ENCODE data around the gene STAB1.

STAB1 gene

GRCh38 chr3:52517796-52518722, 22.9 kb downstream of the STAB1 start:
- Histone ChIP-seq H3K4me1 (peaks cover 0 to 6% (median 2%) of the 10 kb centered on the region in 4 donors), H3K27me3 (no peaks in the 10 kb centered on the region), H3K36me3 (peaks cover 0 to under 1% (median 0%) of the 10 kb centered on the region in 3 donors), H3K27ac (no peak overlapping the region), H3K9me3 (no peaks in the 10 kb centered on the region), H3K4me3 (peak overlapping the region; percentile 8 to 41)
- intact Hi-C loops (cut with DNase I; ENCODE audit: low total_unique reads) = no loop called here
- no peak for DNase-seq
- TF ChIP-seq CTCF (IDR thresholded peaks at IDR 0.05) = no peak

- Histone ChIP-seq H3K4me3 (peak overlapping the region; percentile 8 to 41), H3K27ac (no peak overlapping the region), H3K27me3 (no peaks in the 10 kb centered on the region), H3K9me3 (no peaks in the 10 kb centered on the region), H3K4me1 (peaks cover 0 to 6% (median 2%) of the 10 kb centered on the region in 4 donors), H3K36me3 (peaks cover 0 to 8% (median 6%) of the 10 kb centered on the region in 3 donors)
- no peak for TF ChIP-seq CTCF (IDR thresholded peaks at IDR 0.05)
- DNase-seq = no peak
- intact Hi-C loops (cut with DNase I; ENCODE audit: low total_unique reads) = no loop called here
These were observed 23.7 kb downstream of the STAB1 start for GRCh38 chr3:52518723-52519444.

GRCh38 chr3:52519445-52520140, 24.5 kb downstream of the STAB1 start:
- Histone ChIP-seq H3K36me3 (peaks cover 0 to 14% (median 11%) of the 10 kb centered on the region in 3 donors), H3K27ac (no peak overlapping the region), H3K27me3 (no peaks in the 10 kb centered on the region), H3K9me3 (no peaks in the 10 kb centered on the region), H3K4me3 (no peak overlapping the region), H3K4me1 (peaks cover 0 to 13% (median 5%) of the 10 kb centered on the region in 4 donors)
- intact Hi-C loops (cut with DNase I; ENCODE audit: low total_unique reads) = no loop called here
- no peak for TF ChIP-seq CTCF (IDR thresholded peaks at IDR 0.05)
- DNase-seq = no peak

GRCh38 chr3:52520141-52520667, 25.1 kb downstream of the STAB1 start:
- TF ChIP-seq CTCF (IDR thresholded peaks at IDR 0.05) = no peak
- H3K9me3 ChIP-seq = no peaks in the 10 kb centered on the region
- no peak for DNase-seq
- intact Hi-C loops (cut with DNase I; ENCODE audit: low total_unique reads) = no loop called here
- peaks cover 0 to 19% (median 12%) of the 10 kb centered on the region in 4 donors for H3K4me1 ChIP-seq
- H3K4me3 ChIP-seq = no peak overlapping the region
- H3K36me3 ChIP-seq = peaks cover 0 to 15% (median 11%) of the 10 kb centered on the region in 3 donors
- H3K27ac ChIP-seq = no peak overlapping the region
- no peaks in the 10 kb centered on the region for H3K27me3 ChIP-seq

Data from tibial artery (tissue), 4 donors.